HG03108 (cell line): ENCODE results near the gene TBL1X.

Experiments used
- ATAC-seq: cut with Tn5 transposase; IDR thresholded peaks from one replicate; pipeline ENCODE4 v1.9.1; 2021; ENCODE audit warnings: moderate library complexity; ENCODE audit not compliant: unreplicated experiment

The TBL1X gene

DNA sequence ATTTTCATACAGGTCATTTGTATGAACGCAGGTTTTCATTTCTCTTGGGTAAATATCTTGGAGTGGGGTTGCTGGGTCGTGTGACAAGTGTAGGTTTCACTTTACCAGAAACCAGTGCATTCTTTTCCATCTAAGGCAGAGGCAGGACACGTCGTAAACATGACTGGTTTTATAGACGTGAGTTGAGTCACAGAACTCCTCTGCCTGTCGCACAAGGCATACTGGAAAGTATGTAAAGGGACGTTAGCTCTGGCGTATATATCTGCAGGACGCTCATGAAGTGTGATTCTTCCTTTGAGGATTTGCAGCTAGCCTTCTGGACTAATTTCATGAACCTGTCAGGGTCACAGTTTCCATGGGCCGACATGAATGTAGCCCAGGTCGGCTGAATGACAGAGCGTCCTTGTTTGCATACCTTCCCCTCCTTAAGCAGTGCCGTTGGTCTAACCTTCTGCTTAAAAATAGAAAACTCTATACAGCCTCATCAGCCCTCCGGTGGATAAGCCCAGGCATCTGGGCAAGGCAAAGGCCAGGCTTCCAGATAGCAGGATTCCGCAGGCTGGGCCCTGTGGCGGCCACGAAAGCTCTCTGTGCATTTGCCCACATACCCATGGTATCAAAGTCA, 194.8 kb downstream of the TBL1X start:
- ATAC-seq: no peak

DNA sequence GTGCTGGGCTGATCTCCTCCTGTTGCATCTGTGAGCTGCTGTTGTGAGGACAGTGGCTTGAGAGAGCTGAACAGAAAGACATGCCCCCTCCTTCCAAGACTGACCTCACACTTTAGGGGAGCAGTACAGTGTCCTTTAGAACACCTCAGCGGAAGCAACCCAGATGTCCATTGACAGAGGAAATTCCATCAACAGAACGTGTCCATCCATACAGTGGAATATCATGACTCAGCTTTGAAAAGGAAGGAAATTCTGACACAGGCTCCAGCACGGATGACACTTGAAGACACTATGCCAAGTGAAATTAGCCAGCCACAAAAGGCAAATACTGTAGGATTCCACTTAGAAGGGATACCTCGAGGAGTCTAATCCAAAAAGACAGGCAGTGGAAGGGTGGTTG, 197.3 kb downstream of the TBL1X start:
- ATAC-seq: no peak

DNA sequence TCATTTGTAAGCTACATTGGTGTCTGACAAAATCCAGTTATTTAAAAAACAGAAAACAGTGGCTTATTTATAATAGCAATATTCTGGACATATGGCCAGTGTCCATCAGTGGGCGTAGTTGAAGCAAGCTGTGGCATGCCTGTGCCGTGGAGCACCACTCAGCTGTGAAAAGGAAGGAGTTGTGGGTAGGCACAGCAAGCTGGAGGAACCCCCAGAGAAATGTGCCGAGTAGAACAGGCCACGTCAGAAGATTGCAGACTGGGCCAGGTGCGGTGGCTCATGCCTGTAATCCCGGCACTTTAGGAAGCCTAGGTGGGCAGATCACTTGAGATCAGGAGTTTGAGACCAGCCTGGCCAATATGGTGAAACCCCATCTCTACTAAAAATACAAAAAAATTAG, 198.4 kb downstream of the TBL1X start:
- no peak for ATAC-seq

DNA sequence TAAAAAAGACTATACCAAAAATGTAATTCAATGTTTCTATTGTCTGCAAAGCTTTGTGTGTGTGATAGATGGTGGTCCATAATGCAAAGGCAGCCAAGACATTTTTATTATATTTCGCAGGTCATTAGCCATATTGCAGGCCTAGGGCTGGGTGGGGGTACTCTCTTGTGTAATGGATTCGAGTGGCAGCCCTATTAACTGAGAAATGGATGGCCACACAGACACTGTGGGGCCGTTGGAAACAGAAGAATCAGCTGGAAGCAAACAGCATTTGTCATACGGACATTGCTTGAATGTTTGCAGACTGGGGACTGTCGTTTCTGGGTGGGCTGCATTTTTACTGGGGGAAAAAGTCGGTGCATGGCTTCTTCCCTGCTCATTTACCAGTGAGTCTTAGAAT, 199.4 kb downstream of the TBL1X start:
- ATAC-seq: no peak

DNA sequence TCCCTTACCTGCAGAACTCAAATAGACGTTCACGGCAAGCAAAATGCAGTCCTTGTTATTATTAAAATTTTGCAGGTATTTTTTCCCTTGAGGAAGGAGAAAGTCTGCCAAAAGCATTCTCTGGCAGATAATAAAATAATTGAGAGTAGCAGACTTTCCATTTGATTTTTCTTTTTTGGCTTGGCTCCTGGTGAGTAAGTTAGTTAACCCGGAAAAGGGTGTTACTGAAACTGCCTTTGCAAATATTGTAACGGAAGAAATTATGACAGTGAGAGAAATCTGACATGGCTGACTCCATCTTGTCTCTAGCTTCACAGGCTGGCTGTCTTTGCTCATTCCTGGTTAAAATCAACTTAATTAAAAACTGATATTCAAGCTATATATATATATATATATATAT, 200.3 kb downstream of the TBL1X start:
- no peak for ATAC-seq

DNA sequence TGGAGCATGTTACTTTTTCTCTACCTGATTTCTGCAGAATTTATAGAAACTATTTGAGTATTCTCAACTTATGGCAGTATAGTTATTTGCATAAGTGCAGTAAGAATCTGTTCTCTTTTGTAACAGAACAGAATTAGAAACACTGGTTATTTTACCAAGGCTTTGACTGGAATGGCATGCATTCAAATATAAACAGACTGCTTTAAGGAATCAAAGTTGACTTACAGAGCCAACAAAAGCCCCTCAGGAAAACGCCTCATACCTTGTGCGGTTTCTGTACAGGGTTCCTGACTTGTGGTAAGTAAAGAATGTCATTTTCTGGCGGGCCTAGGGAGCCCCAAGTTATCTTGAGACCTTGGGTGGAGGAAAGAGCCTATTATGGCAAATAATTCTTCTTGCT, 203.7 kb downstream of the TBL1X start:
- no peak for ATAC-seq

DNA sequence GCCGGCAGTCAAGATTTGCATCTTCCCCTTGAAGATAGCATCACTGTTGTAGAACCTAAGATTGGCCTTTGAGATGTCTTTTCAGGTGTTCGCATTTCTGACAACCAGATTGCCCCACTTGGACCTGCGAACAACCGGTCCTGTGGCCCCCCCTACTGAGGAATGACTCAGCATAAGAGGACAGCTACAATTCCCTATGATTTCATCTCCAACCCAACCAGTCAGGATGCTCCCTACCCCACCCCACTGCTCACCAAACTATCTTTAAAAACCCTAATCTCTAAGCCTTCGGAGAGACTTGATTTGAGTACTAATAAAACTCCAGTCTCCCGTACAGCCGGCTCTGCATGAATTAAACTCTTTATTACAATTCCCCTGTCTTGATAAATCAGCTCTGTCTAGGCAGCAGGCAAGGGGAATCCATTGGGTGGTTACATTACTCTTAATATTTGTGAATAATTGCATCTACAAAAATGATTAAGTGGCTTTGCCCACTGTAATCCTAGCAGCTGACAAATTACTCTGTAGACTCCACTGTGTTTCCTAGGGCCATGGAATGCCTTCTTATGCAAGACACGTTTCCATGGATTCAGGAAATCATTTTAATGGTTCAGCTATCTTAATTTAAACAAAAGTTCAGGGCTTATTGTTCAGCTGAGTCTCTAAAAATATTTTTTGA, 205.4 kb downstream of the TBL1X start:
- ATAC-seq: no peak

DNA sequence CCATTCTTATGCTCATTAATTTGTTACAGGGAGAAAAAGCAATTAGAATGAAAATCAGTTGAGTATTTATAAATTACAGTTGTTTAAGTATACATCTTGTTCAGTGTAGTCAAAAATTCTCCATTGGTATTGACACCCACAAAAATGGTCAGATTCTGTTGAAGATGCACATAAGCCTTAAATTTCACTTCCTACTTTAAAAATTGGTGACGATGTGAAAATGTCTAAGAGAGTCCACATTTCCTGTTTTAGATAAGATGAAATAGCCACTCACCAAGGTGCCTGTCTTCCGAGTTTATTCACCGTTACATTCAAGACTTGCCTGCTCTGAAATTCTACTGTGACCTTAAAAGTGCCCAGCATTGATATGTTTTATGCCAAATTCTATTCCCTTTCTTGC, 207.1 kb downstream of the TBL1X start:
- ATAC-seq: no peak

DNA sequence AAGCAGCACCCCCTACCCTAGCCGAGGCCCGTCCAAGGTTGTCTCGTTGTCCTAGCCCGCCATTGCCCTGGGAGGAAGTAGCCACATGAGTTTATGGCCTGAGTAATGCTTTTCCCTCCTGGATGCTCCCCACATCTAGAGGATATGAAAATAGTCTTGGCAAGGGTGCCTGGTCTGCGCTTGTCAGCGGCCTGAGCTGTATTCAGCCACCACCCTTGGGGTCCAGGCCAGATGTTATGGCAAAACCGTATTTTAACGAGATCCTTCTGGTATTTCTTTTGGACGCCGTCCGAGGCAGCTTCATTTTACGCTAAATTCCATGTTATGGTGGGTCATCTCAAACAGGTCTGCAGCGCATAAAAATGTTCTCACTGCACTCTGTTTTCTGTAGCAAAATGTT, 211.4 kb downstream of the TBL1X start:
- no peak for ATAC-seq

DNA sequence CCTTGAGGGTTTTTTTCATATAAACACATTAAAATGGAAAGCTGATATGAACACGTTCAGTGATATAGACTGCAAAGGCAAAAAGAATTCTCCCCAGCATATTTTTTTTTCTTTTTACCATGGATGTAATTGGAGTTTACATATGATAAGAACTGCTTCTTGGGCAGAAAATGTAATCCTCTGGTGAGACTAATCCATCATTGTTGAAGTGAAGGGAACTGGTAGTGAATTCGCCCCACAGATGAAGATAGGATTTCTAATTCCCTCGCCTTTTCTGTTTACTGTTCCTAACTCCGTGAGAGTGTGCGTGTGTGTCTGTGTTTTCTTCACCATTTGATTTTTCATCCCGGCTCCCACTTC, 211.9 kb downstream of the TBL1X start:
- no peak for ATAC-seq

DNA sequence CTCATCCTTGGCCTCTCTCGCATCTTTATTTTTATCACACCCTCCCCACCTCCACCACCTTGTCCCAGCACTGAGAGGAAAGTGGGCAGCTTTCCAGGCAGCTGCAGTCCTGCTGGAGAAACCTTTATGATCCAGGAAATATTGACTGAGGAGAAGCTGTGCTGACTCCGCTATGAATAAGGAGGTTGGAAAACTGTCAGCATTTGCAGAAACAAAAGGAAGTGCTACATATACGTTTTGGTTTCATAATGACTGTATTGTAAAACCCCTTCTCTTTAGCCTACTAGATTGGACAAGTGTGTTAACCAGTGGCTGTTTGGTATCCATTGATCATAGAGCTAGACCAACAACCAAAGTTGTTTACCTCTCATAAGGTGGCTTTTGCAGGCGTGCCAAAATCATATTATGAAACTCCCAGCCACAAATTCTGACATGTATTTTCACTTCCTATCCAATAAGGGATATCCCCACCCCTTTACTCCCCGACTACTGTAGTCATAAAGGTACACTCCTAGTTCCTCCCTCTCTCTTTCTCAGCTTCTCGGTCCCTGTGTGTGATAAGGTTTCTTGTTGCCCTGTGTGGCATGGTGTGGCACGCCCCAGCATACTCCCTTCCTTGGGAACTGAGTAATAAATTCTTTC, 212.4 kb downstream of the TBL1X start:
- ATAC-seq: peak; percentile 97

DNA sequence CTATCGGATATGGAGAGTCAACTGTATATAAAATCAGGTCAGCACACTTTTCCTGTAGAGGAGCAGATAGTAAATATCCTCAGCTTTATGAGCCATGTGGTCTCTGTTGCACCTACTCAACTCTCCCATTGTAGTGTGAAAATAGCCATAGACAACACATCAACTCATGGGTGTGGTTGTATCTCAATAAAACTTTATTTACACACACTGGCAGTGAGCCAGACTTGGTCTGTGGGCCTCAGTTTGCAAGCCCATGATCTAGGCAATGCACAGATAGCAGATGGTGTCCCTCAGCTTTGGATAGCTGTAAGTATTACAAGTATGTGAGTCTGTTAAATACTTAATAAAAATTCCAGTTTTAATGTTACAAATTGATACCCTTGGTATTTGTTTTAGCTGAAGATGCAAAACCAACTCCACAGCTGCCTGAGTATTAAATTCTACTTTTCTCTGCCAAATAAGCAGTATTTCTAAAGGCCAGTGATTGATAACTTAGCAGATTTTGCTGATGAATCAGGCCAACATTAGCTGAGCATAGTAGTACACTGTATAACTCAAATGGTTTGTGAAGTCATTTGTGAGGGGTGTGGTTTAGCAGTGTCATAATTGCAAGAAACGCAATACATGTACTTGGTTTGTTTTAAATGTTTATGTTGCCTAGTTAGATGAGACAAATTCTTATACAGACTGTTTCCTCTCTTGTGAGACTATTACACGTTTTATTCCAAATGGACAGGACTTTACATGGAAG, 213.5 kb downstream of the TBL1X start:
- no peak for ATAC-seq

DNA sequence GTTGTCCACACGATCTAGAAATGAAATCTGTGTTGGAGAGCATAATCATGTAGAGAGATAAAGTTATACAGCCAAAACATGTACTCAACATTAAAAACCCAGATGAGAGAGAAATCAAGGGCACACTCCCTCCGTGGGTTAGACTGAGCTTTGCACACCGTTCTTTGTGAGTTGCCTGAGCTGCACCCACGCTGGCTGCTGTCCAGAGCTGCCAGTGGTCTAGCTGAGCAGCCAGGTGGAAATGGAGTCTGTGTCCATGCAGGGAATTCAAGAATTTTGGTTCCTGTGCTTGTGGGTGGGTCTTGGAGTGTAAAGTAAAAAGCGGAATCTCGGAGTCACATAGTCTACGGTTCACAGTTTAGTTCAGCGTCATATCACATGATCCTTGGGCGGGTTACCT, 216.2 kb downstream of the TBL1X start:
- ATAC-seq: no peak

DNA sequence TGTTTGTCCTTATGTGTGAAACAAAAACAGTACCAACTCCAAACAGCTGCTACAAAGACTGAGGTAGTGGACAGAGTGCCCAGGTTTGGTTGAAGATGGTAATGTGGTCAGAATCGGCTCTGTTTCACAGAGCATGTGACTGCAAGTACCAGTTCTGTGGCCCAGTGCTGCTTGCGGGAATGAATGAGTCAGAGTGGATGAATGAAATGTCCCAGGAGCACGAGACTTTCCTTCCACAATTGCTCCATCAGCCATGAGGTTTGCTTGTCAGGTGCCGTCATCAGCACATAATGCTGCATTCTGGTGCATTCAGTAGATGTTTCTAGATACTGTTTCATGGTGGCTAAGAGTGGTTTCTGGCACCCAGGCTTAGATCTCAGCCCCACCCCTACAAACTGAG, 216.6 kb downstream of the TBL1X start:
- ATAC-seq: no peak

DNA sequence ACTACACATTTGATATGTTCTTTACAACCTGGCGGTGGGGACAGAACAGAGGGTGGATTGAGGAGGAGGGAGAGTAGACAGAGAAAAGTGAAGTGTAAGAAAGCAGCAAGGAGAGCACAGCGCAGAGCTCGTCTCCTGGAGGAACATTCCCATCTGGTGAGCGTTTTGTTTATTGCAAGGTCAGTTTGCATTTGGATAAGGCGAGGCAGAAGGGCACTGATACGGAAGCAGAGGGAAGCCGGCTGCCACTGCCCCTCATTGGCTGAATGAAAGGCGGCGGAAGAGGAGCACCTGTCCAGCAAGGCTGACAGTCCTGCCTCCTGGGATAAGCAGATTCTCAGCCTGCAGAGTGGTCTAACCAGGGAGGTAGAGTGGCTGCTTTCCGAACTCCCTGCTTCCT, 217.6 kb downstream of the TBL1X start:
- ATAC-seq: no peak

DNA sequence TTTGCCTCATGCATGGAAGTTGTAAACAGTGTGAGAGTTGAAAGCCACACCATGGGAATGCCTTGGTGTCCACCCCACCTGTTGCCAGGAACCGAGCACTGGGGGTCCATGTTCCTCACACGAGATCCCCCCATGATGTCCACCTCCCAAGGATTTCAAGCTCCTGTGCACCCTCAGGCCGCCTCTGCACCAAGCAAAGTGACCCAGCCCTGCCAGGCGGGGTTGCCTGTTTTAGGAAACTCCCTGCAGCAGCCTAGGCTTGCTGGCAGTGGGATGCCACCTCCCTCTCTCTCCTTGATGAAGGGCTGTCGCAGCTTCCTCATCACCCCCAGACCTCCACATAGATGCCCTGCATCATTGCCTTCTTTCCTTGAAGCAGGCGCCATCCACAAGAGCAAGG, 218.0 kb downstream of the TBL1X start:
- no peak for ATAC-seq

DNA sequence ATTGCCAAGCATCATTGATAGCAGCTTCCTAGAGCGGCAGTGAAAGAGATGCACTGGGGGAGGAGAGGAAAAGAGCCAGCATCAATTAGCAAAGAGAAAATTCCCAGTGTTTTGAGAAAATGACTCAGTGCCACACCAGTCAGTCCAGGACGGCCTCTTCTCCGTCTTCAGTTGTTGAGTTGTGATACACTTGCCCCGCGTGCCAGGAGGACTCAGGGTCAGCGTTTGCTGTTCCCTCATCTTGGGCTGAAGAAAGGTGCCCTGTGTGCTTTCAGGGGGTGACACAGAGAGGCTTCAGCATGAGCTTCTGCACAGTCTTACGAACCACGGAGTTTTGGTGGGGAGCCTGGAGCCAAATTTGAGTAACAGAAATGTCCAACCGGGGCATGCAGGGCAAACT, 218.5 kb downstream of the TBL1X start:
- ATAC-seq: no peak

DNA sequence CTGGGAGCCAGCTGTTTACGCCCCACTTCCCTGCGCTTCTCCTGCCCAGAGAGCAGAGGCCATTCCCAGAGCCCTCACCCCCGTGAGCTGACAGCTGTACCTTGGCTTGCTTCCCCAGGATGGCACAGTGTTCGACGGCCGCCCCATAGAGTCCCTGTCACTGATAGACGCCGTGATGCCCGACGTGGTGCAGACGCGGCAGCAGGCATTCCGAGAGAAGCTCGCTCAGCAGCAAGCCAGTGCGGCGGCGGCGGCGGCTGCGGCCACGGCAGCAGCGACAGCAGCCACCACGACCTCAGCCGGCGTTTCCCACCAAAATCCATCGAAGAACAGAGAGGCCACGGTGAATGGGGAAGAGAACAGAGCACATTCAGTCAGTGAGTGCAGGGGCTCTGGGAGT, 223.0 kb downstream of the TBL1X start:
- ATAC-seq: no peak

DNA sequence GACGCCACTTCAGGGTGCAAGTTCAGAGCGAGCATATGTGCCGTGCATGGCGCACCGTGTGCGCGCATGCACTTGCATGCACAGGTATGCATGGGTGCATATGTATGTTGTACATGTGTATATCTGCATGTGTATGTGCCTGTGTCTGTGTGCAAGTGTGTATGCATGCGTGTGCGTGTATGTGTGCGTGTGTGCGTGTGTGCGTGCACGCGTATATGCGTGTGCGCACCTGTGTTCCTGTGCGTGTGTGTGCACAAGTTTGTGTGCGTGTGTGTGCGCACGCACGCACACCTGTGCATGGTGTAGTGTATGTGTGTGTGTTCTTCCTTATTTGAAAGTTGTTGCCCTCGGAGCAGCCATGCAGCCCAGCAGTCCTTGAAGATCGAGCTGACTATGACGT, 224.0 kb downstream of the TBL1X start:
- ATAC-seq: no peak

DNA sequence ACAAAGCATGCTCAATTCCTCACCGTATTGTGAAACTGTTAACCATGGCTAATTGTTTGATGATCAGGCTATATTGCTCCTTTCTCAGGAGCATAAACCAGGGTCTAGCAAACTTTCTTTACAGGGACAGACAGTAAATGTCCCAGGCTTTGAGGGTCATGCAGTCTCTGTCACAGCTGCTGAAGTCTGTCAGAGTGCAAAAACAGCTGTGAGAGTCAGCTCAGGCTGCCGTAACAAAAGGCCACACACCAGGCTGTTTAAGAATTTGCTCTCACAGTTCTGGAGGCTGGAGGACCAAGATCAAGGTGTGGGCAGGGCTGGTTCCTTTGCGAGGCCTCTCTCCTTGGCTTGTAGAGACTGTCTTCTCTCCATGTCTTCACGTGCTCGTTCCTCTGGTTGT, 225.2 kb downstream of the TBL1X start:
- no peak for ATAC-seq

DNA sequence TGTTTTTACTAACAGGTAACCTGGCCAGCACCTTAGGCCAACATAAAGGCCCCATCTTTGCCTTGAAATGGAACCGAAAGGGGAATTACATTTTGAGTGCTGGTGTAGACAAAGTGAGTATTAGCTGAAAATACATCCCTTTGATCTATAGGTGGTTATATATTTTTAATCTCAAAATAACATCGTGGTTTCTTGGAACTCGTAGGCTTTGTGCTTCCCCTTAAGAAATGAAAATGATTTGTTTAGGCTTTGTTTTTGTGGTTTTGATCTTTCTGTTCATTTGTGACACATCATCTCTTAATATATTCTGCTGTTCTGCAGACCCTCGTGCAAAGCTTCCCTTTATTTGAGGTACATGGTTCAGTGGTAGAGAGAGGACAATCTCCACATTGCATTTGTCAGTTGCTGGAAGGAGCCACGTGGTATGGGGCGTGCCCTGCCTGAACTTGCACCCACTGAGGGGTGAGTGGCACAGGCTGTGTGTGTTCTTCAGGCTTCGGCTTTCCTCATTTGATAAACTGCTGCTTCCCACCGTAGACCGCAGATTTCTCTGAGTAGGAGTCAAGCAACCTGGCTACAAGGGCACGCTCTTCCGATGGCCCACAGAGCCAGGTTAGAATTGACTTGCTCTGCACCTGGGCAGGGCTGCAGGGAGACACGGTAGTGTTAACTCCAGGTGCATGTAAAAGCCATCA, 228.6 kb downstream of the TBL1X start:
- ATAC-seq: no peak
